ENCODE results near the gene MRO. TPM values are rescaled to one million over a fixed set of nuclear protein-coding genes. Genes with fewer than 3 reads are reported as not detected.
"Not testable (repeated sequence)": the region's sequence is repeated elsewhere in the genome, so short reads cannot be mapped to it uniquely, and the experiment has no call there.

Gene MRO
- total RNA-seq, 1 experiment from 2014 or later: 1.7 TPM

DNA sequence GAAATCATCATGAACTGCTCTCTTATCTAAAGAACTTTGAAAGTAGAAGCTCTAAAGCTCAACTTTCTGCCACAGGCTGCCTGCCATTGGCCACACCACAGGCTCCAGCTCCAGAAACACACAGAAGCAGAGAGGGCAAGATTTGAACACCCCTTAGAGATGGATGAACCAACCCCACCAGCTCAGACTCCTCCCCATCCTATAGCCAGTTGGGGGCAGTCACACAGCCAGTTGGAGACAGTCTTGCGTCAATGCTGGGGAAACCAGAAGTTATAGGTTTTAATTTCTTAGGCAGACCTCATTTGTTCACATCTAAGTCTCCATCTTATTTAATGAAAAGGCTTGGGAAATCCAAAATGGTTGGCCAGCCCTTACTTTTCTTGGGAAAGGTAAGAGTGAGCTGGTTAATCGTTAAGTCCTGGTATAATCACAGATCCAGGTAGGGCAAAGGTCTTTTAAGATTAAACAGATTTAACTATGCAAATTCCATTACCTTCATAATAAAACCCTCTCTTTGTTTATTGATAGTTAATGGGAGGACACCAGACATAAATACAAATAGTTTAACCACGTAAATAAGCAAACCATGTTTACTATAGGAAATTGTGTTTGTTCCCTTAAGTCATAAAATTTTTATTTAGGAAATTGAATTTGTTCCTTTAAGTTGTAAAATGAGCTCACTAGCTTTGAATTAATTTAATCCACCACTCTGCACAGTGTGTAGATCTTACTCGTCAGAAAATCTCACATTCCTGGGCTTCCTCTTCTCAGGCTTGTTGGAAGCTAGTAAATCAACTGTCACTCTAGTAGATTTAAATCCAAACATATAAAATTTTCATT lies 28.0 kb downstream of the MRO start:
- Histone ChIP-seq H3K36me3 (replicated peaks; ENCODE audit: control insufficient read depth, insufficient read depth, low read length) (no peaks in the 10 kb centered on the region), H3K27me3 (ENCODE audit: control insufficient read depth, insufficient read depth, low read length) (no peaks in the 10 kb centered on the region), H3K4me3 (ENCODE audit: insufficient read depth, low read depth, low read length) (no peak overlapping the region)
- no peak for DNase-seq

GRCh38 chr18:50790948-50791347 lies 28.9 kb downstream of the MRO start:
- no peak overlapping the region for H3K4me3 ChIP-seq (ENCODE audit: insufficient read depth, low read depth, low read length)
- DNase-seq: no peak

GRCh38 chr18:50790241-50790640 lies 29.6 kb downstream of the MRO start:
- H3K4me3 ChIP-seq (ENCODE audit: insufficient read depth, low read depth, low read length): no peak overlapping the region
- DNase-seq: no peak
- no peaks in the 10 kb centered on the region for H3K27me3 ChIP-seq (ENCODE audit: control insufficient read depth, insufficient read depth, low read length)
- H3K36me3 ChIP-seq (replicated peaks; ENCODE audit: control insufficient read depth, insufficient read depth, low read length): no peaks in the 10 kb centered on the region

More at GRCh38 chr18:50790948-50791347, 28.9 kb downstream of the MRO start:
- no peaks in the 10 kb centered on the region for H3K27me3 ChIP-seq (ENCODE audit: control insufficient read depth, insufficient read depth, low read length)
- no peaks in the 10 kb centered on the region for H3K36me3 ChIP-seq (replicated peaks; ENCODE audit: control insufficient read depth, insufficient read depth, low read length)

GRCh38 chr18:50788284-50788683 lies 31.5 kb downstream of the MRO start:
- Histone ChIP-seq H3K36me3 (replicated peaks; ENCODE audit: control insufficient read depth, insufficient read depth, low read length) (no peaks in the 10 kb centered on the region), H3K27me3 (ENCODE audit: control insufficient read depth, insufficient read depth, low read length) (no peaks in the 10 kb centered on the region), H3K4me3 (ENCODE audit: insufficient read depth, low read depth, low read length) (no peak overlapping the region)
- DNase-seq: no peak

DNA sequence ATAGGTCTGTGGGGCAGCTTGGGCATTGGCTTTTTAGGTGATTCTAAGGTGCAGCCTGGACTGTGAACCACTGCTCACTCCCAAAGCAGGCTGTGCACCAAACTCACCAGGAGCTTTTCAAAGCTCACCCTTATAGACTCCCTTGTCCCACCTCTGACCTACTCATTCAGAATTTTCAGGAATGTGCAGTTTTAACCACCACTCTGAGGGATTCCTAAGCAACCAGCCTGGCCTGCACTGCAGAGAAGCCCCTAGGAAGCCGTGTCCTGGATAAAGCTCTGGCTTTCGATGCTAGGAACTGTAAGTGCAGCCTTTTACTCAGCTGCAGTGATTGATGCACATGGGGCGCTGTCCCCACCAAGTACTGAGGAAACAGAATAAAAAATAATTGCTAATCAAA lies 33.0 kb downstream of the MRO start:
- no peaks in the 10 kb centered on the region for H3K27me3 ChIP-seq (ENCODE audit: control insufficient read depth, insufficient read depth, low read length)
- no peak overlapping the region for H3K4me3 ChIP-seq (ENCODE audit: insufficient read depth, low read depth, low read length)
- H3K36me3 ChIP-seq (replicated peaks; ENCODE audit: control insufficient read depth, insufficient read depth, low read length): no peaks in the 10 kb centered on the region
- DNase-seq: no peak

DNA sequence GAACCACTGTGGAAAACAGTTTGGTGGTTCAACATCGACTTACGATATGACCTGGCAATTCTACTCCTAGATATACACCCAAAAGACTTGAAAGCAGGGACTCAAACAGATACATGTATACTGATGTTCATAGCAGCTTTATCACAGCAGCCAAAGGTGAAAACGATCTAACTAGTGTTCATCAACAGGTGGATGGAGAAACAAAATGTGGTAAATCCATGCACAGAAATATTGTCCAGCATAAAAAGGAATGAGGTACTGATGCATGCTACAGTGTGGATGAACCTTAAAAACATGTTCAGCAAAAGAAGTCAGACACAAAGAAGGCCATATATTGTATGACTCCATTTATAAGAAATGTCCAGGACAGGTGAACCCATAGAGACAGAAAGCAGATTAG lies 36.3 kb downstream of the MRO start:
- DNase-seq: no peak
- H3K4me3 ChIP-seq (ENCODE audit: insufficient read depth, low read depth, low read length): no peak overlapping the region
- H3K36me3 ChIP-seq (replicated peaks; ENCODE audit: control insufficient read depth, insufficient read depth, low read length): no peaks in the 10 kb centered on the region
- no peaks in the 10 kb centered on the region for H3K27me3 ChIP-seq (ENCODE audit: control insufficient read depth, insufficient read depth, low read length)

DNA sequence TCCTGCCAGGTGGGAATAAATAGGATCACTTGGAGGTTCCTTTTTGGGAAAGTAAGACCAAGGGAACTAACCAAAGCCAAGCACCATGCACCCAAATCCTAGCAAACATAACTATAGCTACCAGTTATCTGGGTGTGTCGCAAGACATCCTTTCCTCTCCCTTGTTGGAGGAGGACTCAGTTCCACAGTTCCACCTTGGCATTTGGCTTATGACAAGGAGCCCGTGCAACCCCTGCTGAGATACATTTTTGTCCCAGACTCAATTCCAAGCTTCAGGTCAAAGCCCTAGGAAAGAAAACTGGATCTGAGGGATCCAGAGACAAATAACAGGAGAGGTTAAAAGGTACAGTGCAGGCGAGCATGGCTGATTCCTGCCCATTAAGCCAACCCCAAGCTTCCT lies 40.8 kb downstream of the MRO start:
- not testable (repeated sequence) for DNase-seq; H3K4me3 ChIP-seq (ENCODE audit: insufficient read depth, low read depth, low read length); H3K36me3 ChIP-seq (replicated peaks; ENCODE audit: control insufficient read depth, insufficient read depth, low read length); H3K27me3 ChIP-seq (ENCODE audit: control insufficient read depth, insufficient read depth, low read length)

DNA sequence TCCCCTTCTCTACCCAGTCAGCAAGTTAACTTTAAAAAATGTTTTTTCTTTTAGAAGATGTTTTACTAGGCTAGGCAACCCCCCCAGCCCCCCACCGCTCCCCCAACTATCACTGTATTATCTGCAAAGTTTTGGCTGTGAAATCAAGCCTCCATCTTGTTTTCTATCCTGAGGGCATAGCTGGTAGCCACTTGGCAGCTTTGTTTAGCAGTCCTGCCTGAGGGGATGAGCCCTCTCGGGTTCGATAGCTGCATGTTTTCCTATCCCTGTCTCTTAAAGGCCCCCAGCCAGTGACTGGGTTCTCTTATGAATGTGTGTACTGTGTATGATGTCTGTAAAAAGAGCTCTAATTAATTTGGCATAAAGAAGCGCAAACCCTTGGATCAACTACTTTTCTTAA lies 43.4 kb downstream of the MRO start:
- H3K27me3 ChIP-seq (ENCODE audit: control insufficient read depth, insufficient read depth, low read length): no peaks in the 10 kb centered on the region
- no peaks in the 10 kb centered on the region for H3K36me3 ChIP-seq (replicated peaks; ENCODE audit: control insufficient read depth, insufficient read depth, low read length)
- DNase-seq: no peak
- no peak overlapping the region for H3K4me3 ChIP-seq (ENCODE audit: insufficient read depth, low read depth, low read length)

GRCh38 chr18:50775726-50776125 lies 44.1 kb downstream of the MRO start:
- DNase-seq: no peak
- Histone ChIP-seq H3K4me3 (ENCODE audit: insufficient read depth, low read depth, low read length) (no peak overlapping the region), H3K36me3 (replicated peaks; ENCODE audit: control insufficient read depth, insufficient read depth, low read length) (no peaks in the 10 kb centered on the region), H3K27me3 (ENCODE audit: control insufficient read depth, insufficient read depth, low read length) (no peaks in the 10 kb centered on the region)

GRCh38 chr18:50775207-50775606 lies 44.6 kb downstream of the MRO start:
- Histone ChIP-seq H3K36me3 (replicated peaks; ENCODE audit: control insufficient read depth, insufficient read depth, low read length) (no peaks in the 10 kb centered on the region), H3K4me3 (ENCODE audit: insufficient read depth, low read depth, low read length) (no peak overlapping the region), H3K27me3 (ENCODE audit: control insufficient read depth, insufficient read depth, low read length) (no peaks in the 10 kb centered on the region)
- DNase-seq: no peak

- Histone ChIP-seq H3K27me3 (ENCODE audit: control insufficient read depth, insufficient read depth, low read length) (no peaks in the 10 kb centered on the region), H3K36me3 (replicated peaks; ENCODE audit: control insufficient read depth, insufficient read depth, low read length) (no peaks in the 10 kb centered on the region), H3K4me3 (ENCODE audit: insufficient read depth, low read depth, low read length) (no peak overlapping the region)
- DNase-seq: no peak
Observed at GRCh38 chr18:50769463-50769862, 50.4 kb downstream of the MRO start.

DNA sequence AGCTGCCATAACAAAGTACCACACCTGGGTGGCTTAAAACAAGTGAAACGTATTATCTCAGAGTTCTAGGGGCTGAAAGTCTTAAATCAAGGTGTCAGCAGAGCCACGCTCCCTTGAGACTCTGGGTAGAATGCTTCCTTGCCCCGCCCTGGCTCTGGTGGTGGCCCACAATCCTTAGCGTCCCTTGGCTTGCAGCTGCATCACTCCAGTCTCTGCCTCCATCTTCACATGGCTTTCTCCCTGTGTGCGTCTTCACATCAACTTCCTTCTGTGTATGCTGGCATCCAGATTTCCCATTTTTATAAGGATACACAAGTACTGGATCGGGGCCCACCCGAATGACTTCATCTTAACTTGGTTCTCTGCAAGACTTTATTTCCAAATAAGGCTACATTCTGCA lies 62.5 kb downstream of the MRO start:
- Histone ChIP-seq H3K36me3 (replicated peaks; ENCODE audit: control insufficient read depth, insufficient read depth, low read length) (no peaks in the 10 kb centered on the region), H3K4me3 (ENCODE audit: insufficient read depth, low read depth, low read length) (no peak overlapping the region), H3K27me3 (ENCODE audit: control insufficient read depth, insufficient read depth, low read length) (no peaks in the 10 kb centered on the region)
- no peak for DNase-seq

DNA sequence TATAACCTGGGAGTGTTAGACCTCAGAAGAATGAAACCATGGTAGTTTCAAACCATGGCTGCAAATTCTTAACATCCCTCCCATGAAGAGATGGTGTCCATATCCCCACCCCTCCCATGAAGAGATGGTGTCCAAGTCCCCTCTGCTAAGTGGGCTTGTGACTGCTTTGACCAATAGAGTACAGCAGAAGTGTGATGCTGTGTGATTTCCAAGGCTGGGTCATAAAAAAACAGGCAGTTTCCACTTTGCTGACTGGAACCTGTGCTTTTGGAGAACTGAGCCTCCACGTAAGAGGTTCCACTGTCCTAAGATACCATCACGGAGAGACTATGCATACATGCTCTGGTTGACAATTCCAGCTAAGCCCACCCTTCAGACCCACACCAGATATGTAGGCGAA lies 65.5 kb downstream of the MRO start:
- Histone ChIP-seq H3K4me3 (ENCODE audit: insufficient read depth, low read depth, low read length) (no peak overlapping the region), H3K27me3 (ENCODE audit: control insufficient read depth, insufficient read depth, low read length) (no peaks in the 10 kb centered on the region), H3K36me3 (replicated peaks; ENCODE audit: control insufficient read depth, insufficient read depth, low read length) (no peaks in the 10 kb centered on the region)
- DNase-seq: no peak

- Histone ChIP-seq H3K27me3 (ENCODE audit: control insufficient read depth, insufficient read depth, low read length) (no peaks in the 10 kb centered on the region), H3K36me3 (replicated peaks; ENCODE audit: control insufficient read depth, insufficient read depth, low read length) (no peaks in the 10 kb centered on the region), H3K4me3 (ENCODE audit: insufficient read depth, low read depth, low read length) (no peak overlapping the region)
- DNase-seq: no peak
Observed at GRCh38 chr18:50753311-50753710, 66.5 kb downstream of the MRO start.

GRCh38 chr18:50751947-50752346 lies 67.9 kb downstream of the MRO start:
- no peak overlapping the region for H3K4me3 ChIP-seq (ENCODE audit: insufficient read depth, low read depth, low read length)
- H3K36me3 ChIP-seq (replicated peaks; ENCODE audit: control insufficient read depth, insufficient read depth, low read length): no peaks in the 10 kb centered on the region
- no peaks in the 10 kb centered on the region for H3K27me3 ChIP-seq (ENCODE audit: control insufficient read depth, insufficient read depth, low read length)
- no peak for DNase-seq

- Histone ChIP-seq H3K4me3 (ENCODE audit: insufficient read depth, low read depth, low read length) (no peak overlapping the region), H3K27me3 (ENCODE audit: control insufficient read depth, insufficient read depth, low read length) (no peaks in the 10 kb centered on the region), H3K36me3 (replicated peaks; ENCODE audit: control insufficient read depth, insufficient read depth, low read length) (no peaks in the 10 kb centered on the region)
- no peak for DNase-seq
Observed at GRCh38 chr18:50751490-50751889, 68.3 kb downstream of the MRO start.

Measured in H7 (cell line).